Uterus (tissue), 4 donors: ENCODE measurements around the gene ATP13A5. TPM values are rescaled to one million over a fixed set of nuclear protein-coding genes. Genes with fewer than 3 reads are reported as not detected.

Source experiments
- DNase-seq, 2 donors: peaks; one replicate each; pipeline ENCODE4 v3.0.0-alpha.2; 2019 to 2020
- H3K27ac ChIP-seq, 2 donors: fragments of 200-600 bp; sonication (generic); 1 replicate in 1 of 2; 2 replicates in 1 of 2; pipeline ENCODE4 v1.5.1; 2016 to 2018
- H3K27me3 ChIP-seq, 2 donors: fragments of 200-600 bp; sonication (generic); one replicate each; pipeline ENCODE4 v1.5.1; 2018 to 2019; ENCODE audit warnings: control low read depth in 1 of 2
- H3K36me3 ChIP-seq, 2 donors: fragments of 200-600 bp; sonication (generic); one replicate each; pipeline ENCODE4 v1.5.1; 2019; ENCODE audit warnings: control low read depth in 1 of 2
- H3K4me1 ChIP-seq, 2 donors: fragments of 200-600 bp; sonication (generic); one replicate each; pipeline ENCODE4 v1.5.1; 2018 to 2019; ENCODE audit warnings: control low read depth in 1 of 2
- H3K4me3 ChIP-seq, 2 donors: fragments of 200-600 bp; sonication (generic); 1 replicate in 1 of 2; 2 replicates in 1 of 2; pipeline ENCODE4 v1.5.1; 2018 to 2019; ENCODE audit warnings: mild to moderate bottlenecking in 1 of 2
- H3K9me3 ChIP-seq, 2 donors: fragments of 200-600 bp; sonication (generic); one replicate each; pipeline ENCODE4 v1.5.1; 2019; ENCODE audit warnings: control low read depth in 1 of 2
- CTCF ChIP-seq, 4 experiments: fragments of 200-600 bp in 2 of 4; fragments of 450-650 bp in 2 of 4; sonication (generic) in 2 of 4; IDR thresholded peaks; one replicate each; pipeline ENCODE4 v1.5.1; 2016 to 2019; ENCODE audit warnings: antibody characterized with exemption in 4 of 4, mild to moderate bottlenecking in 2 of 4, moderate library complexity in 1 of 4
- POLR2A ChIP-seq, 2 donors: fragments of 450-650 bp; IDR thresholded peaks; one replicate each; pipeline ENCODE4 v1.6.1; 2016; ENCODE audit warnings: antibody characterized with exemption in 2 of 2, mild to moderate bottlenecking in 1 of 2, moderate library complexity in 1 of 2
- intact Hi-C: fragments of 100-400 bp; cut with DNase I; formaldehyde crosslinking; loops from one replicate; pipeline ENCODE4 v1.15.1; 2023; ENCODE audit warnings: low total_unique reads
- total RNA-seq, 4 donors: library from RNA; depleted of rRNA in 3 of 4; stranded (reverse); fragments of >200 nt in 3 of 4; gene quantifications; one replicate each; pipeline versions ENCODE4 v1.1.0 to v1.2.4, GENCODE V29; 2014 to 2023
- donor health status: DM: yes; HTN: yes; CAD: no.

Gene ATP13A5
- total RNA-seq, 4 donors from 2014 or later, result not detected

GRCh38 chr3:193350744-193351143, 27.8 kb downstream of the ATP13A5 start:
- no peaks in the 10 kb centered on the region for H3K4me1 ChIP-seq
- no peaks in the 10 kb centered on the region for H3K36me3 ChIP-seq
- H3K4me3 ChIP-seq, result no peak overlapping the region
- H3K27ac ChIP-seq, result no peak overlapping the region
- intact Hi-C loops, result no loop called here
- H3K27me3 ChIP-seq, result no peaks in the 10 kb centered on the region
- TF ChIP-seq POLR2A (IDR thresholded peaks at IDR 0.05) (no peak), CTCF (IDR thresholded peaks at IDR 0.05) (no peak)
- no peak for DNase-seq
- no peaks in the 10 kb centered on the region for H3K9me3 ChIP-seq

- TF ChIP-seq POLR2A (IDR thresholded peaks at IDR 0.05) (no peak), CTCF (IDR thresholded peaks at IDR 0.05) (no peak)
Observed at GRCh38 chr3:193348686-193349085, 29.9 kb downstream of the ATP13A5 start.

GRCh38 chr3:193347521-193348501, 30.7 kb downstream of the ATP13A5 start:
- Histone ChIP-seq H3K9me3 (no peaks in the 10 kb centered on the region), H3K27me3 (no peaks in the 10 kb centered on the region), H3K4me1 (no peaks in the 10 kb centered on the region), H3K36me3 (no peaks in the 10 kb centered on the region), H3K4me3 (no peak overlapping the region), H3K27ac (no peak overlapping the region)
- intact Hi-C loops, result no loop called here
- TF ChIP-seq CTCF (IDR thresholded peaks at IDR 0.05) (no peak), POLR2A (IDR thresholded peaks at IDR 0.05) (no peak)
- no peak for DNase-seq

More at GRCh38 chr3:193348686-193349085, 29.9 kb downstream of the ATP13A5 start:
- DNase-seq, result no peak
- no peaks in the 10 kb centered on the region for H3K27me3 ChIP-seq
- no peaks in the 10 kb centered on the region for H3K4me1 ChIP-seq
- intact Hi-C loops, result no loop called here
- H3K36me3 ChIP-seq, result no peaks in the 10 kb centered on the region
- H3K9me3 ChIP-seq, result no peaks in the 10 kb centered on the region
- no peak overlapping the region for H3K27ac ChIP-seq
- no peak overlapping the region for H3K4me3 ChIP-seq

GRCh38 chr3:193346259-193346658, 32.3 kb downstream of the ATP13A5 start:
- no peak for DNase-seq
- Histone ChIP-seq H3K27me3 (no peaks in the 10 kb centered on the region), H3K36me3 (no peaks in the 10 kb centered on the region), H3K4me1 (no peaks in the 10 kb centered on the region), H3K27ac (no peak overlapping the region), H3K4me3 (no peak overlapping the region), H3K9me3 (no peaks in the 10 kb centered on the region)
- intact Hi-C loops, result no loop called here
- TF ChIP-seq POLR2A (IDR thresholded peaks at IDR 0.05) (no peak), CTCF (IDR thresholded peaks at IDR 0.05) (no peak)

- H3K4me1 ChIP-seq, result no peaks in the 10 kb centered on the region
- no peak for TF ChIP-seq CTCF (IDR thresholded peaks at IDR 0.05)
- TF ChIP-seq POLR2A (IDR thresholded peaks at IDR 0.05), result no peak
- H3K4me3 ChIP-seq, result no peak overlapping the region
- no peaks in the 10 kb centered on the region for H3K27me3 ChIP-seq
- no peak overlapping the region for H3K27ac ChIP-seq
- no peak for DNase-seq
- intact Hi-C loops, result no loop called here
- no peaks in the 10 kb centered on the region for H3K9me3 ChIP-seq
- H3K36me3 ChIP-seq, result no peaks in the 10 kb centered on the region
Observed at GRCh38 chr3:193345431-193345830, 33.1 kb downstream of the ATP13A5 start.
